Osteocyte (in vitro differentiated cells): ENCODE results near the gene ASIC2. TPM values are rescaled to one million over a fixed set of nuclear protein-coding genes. Genes with fewer than 3 reads are reported as not detected.

Source experiments
- DNase-seq: peaks from one replicate; pipeline ENCODE4 v3.0.0; 2021; ENCODE audit warnings: mixed read lengths; ENCODE audit not compliant: unreplicated experiment; ENCODE audit errors: extremely low spot score
- H3K27ac Mint-ChIP-seq: one replicate; pipeline ENCODE4 v1.8.0; 2021; ENCODE audit warnings: mild to moderate bottlenecking, mixed read lengths; ENCODE audit not compliant: unreplicated experiment
- H3K27me3 Mint-ChIP-seq: one replicate; pipeline ENCODE4 v1.8.0; 2021; ENCODE audit warnings: mixed read lengths; ENCODE audit not compliant: unreplicated experiment
- H3K36me3 Mint-ChIP-seq: one replicate; pipeline ENCODE4 v1.8.0; 2021; ENCODE audit warnings: mixed read lengths; ENCODE audit not compliant: unreplicated experiment
- H3K4me1 Mint-ChIP-seq: one replicate; pipeline ENCODE4 v1.8.0; 2021; ENCODE audit warnings: mixed read lengths; ENCODE audit not compliant: unreplicated experiment
- H3K4me3 Mint-ChIP-seq: one replicate; pipeline ENCODE4 v1.8.0; 2021; ENCODE audit warnings: mild to moderate bottlenecking, moderate library complexity, mixed read lengths; ENCODE audit not compliant: unreplicated experiment
- H3K9me3 Mint-ChIP-seq: one replicate; pipeline ENCODE4 v1.8.0; 2021; ENCODE audit warnings: mixed read lengths; ENCODE audit not compliant: unreplicated experiment
- total RNA-seq: library from RNA; stranded (reverse); gene quantifications from 2 replicates; pipeline ENCODE4 v1.2.1, GENCODE V29; 2021
- TF ChIP-seq, protein P1 (sequence below): fragments of 200-600 bp; sonication (generic); IDR thresholded peaks from 2 replicates; pipeline ENCODE4 v1.5.0; 2021; ENCODE audit warnings: antibody characterized with exemption, mild to moderate bottlenecking, moderate library complexity

ASIC2 gene
- total RNA-seq, 1 donor from 2014 or later = not detected

DNA sequence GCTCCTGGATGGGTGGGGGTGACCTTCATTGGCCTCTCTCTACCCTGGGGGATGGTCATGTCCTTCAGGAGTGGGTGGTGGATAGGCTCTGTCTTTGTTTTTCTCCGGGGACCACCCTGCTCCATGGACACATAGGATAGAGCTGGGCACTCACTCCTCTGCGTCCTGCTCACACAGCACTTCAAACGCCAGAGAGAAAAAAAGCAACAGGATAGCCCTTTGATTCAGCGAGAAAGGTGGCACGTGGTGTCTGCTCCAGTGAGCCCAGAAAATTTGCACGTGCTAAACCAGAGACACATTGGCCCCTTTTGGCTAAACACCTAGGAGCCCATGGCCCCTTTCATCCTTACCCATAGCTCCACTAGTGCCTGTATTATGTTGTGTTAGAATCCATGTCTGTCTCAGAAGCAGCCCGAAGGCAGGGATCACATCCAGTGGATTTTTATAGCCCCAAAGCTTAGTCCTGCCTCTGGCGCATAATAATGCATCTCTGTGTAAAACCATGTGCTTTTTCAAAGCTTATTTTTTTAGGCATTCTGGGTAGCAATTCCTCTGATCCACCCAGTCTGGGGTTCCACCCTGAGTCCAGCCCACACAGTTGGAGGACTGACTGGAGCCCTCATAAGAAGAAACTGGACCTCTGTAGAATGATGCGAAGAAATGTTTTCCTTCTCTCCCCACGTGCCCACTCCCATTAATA is 90.1 kb downstream of the ASIC2 start:
- no peaks in the 10 kb centered on the region for H3K4me1 Mint-ChIP-seq
- H3K9me3 Mint-ChIP-seq = no peaks in the 10 kb centered on the region
- H3K36me3 Mint-ChIP-seq = no peaks in the 10 kb centered on the region
- no peak overlapping the region for H3K27ac Mint-ChIP-seq
- TF ChIP-seq, protein P1, sequence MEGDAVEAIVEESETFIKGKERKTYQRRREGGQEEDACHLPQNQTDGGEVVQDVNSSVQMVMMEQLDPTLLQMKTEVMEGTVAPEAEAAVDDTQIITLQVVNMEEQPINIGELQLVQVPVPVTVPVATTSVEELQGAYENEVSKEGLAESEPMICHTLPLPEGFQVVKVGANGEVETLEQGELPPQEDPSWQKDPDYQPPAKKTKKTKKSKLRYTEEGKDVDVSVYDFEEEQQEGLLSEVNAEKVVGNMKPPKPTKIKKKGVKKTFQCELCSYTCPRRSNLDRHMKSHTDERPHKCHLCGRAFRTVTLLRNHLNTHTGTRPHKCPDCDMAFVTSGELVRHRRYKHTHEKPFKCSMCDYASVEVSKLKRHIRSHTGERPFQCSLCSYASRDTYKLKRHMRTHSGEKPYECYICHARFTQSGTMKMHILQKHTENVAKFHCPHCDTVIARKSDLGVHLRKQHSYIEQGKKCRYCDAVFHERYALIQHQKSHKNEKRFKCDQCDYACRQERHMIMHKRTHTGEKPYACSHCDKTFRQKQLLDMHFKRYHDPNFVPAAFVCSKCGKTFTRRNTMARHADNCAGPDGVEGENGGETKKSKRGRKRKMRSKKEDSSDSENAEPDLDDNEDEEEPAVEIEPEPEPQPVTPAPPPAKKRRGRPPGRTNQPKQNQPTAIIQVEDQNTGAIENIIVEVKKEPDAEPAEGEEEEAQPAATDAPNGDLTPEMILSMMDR = no peak
- no peak for DNase-seq
- no peak overlapping the region for H3K4me3 Mint-ChIP-seq
- H3K27me3 Mint-ChIP-seq = no peaks in the 10 kb centered on the region

DNA sequence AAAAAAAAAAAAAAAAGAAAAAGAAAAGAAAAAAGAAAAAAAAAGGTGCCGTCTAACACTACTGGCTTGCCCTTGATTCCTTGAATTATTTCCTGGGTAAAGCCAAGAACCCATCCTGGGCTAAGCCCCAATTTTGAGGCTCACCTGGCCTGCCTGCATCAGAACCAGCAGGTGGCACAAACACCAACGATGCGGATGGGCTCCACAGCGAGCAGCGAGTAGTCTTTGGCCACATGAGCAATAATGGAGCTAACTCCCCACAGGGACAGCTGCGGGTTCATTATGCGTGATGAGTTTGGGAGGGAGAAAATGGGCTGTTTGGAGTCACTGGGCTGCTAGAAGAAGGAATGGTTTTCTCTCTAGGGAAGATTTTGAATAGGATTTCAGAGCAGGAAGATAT is 91.1 kb downstream of the ASIC2 start:
- TF ChIP-seq, protein P1 = no peak
- no peak for DNase-seq
- no peaks in the 10 kb centered on the region for H3K9me3 Mint-ChIP-seq
- no peak overlapping the region for H3K27ac Mint-ChIP-seq
- no peaks in the 10 kb centered on the region for H3K27me3 Mint-ChIP-seq
- no peaks in the 10 kb centered on the region for H3K36me3 Mint-ChIP-seq
- no peak overlapping the region for H3K4me3 Mint-ChIP-seq
- H3K4me1 Mint-ChIP-seq = no peaks in the 10 kb centered on the region

DNA sequence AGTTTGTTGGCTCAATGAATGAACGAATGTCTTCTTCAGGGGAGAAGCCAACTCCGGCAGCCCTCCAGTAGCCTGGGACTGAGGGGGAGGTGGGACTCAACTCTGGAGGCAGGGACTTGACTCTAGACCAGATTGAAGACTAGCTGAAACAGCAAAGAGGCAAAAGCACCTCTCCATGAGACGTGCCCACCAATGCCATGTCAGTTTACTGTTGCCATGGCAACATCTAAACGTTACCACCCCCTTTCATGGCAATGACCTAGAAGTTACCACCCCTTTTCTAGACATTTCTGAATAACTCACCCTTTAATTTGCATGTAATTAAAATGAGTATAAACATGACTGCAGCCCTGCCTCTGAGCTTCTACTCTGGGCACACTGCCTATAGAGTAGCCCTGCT is 91.8 kb downstream of the ASIC2 start:
- H3K4me3 Mint-ChIP-seq = no peak overlapping the region
- no peaks in the 10 kb centered on the region for H3K27me3 Mint-ChIP-seq
- H3K27ac Mint-ChIP-seq = no peak overlapping the region
- TF ChIP-seq, protein P1 = no peak
- no peaks in the 10 kb centered on the region for H3K36me3 Mint-ChIP-seq
- H3K9me3 Mint-ChIP-seq = no peaks in the 10 kb centered on the region
- no peaks in the 10 kb centered on the region for H3K4me1 Mint-ChIP-seq
- DNase-seq = no peak

DNA sequence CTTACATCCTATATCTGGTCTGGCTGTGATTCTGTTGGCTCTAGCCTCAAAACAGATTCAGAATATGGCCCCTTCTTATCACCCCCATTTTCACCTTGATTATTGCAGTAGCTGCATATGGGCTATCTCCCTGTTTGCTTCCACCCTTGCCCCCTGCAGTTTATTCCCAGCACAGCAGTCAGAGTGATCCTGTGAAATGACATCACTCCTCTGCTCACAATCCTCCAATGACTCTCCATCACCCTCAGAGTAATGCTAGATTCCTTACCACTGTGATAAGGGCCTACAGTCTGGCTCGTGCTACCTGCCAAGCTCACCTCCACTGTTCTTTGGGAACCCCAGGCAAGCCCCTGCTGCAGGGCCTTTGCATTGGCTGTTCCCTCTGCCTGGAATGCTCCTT is 92.5 kb downstream of the ASIC2 start:
- Mint-ChIP-seq H3K9me3 (no peaks in the 10 kb centered on the region), H3K27ac (no peak overlapping the region), H3K36me3 (no peaks in the 10 kb centered on the region), H3K4me3 (no peak overlapping the region), H3K4me1 (no peaks in the 10 kb centered on the region), H3K27me3 (no peaks in the 10 kb centered on the region)
- TF ChIP-seq, protein P1 = no peak
- no peak for DNase-seq

DNA sequence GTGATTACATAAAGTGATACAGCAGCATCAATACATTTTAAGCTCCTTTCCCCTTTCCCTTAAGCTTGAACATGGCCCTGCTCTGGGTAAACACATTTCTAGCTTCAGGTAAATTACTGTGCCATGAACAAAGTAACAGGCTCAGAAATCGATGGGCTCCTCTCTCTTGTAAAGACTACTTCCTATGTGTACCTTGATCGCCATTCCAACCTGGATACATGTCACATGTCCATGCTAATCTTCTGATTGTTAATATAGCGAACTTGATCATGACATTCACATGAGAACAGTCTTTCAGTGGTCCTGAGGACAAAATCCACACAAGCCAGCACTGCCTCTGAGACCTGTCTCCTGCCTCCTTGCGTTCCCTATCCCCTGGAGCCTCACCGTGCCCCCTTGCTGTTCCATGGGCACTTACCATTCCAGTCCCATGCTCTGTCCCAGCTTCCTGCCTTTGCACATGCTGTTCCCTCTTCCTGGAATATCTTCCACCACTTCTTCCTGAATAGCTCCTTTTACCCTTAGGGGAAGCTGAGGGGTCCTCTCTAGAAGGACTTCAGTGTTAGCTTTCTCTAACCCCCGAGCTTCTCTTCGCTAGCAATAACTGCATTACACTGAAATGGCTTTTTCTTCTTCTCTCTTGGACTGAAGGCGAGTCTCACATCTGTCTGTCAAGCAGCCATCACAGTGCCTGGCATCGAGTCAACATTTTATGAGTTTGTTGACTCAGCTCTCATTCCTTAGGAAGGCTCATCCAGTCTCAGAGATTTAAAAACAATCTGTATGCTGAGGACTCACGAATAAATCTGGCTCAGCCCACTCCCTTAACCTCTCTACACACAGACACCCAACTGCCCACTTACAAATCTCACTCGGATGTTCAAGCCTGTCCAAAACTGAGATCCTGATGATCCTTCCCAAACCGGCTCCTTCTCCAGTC is 93.3 kb downstream of the ASIC2 start:
- Mint-ChIP-seq H3K36me3 (no peaks in the 10 kb centered on the region), H3K9me3 (no peaks in the 10 kb centered on the region), H3K27me3 (no peaks in the 10 kb centered on the region), H3K4me3 (no peak overlapping the region), H3K4me1 (no peaks in the 10 kb centered on the region), H3K27ac (no peak overlapping the region)
- TF ChIP-seq, protein P1 = no peak
- DNase-seq = no peak
